ENCODE measurements around the gene MCRIP1. TPM values are rescaled to one million over a fixed set of nuclear protein-coding genes. Genes with fewer than 3 reads are reported as not detected.

The MCRIP1 gene
- total and polyA plus RNA-seq, 10 of the 15 experiments (the other 5 are each of a cell fraction or from before 2014, with no cell fraction given) = 0.31 to 54.4 (median 30.8) TPM

DNA sequence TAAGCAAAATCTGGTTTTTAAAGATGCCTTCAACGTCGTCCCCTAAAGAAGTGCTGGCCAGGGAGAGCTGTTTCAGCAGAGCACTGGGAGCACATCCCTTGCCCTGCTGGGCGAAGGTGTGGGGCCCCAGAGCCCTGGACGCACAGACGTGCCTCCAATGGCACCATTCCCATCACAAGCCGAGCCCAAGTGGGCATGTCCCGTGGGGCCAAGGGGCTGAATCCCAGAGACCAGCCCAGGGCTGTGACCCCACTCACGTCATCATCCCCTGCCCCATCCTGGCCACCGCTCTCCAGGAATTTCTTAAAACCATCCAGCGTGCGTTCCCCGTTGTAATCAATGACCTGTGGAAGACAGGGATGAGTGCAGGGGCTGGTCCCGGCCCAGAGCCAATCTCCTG lies 11.8 kb upstream of the MCRIP1 start:
- H3K27me3 ChIP-seq (replicated peaks in 1 of 2; ENCODE audit: control insufficient read depth in 2 of 2, insufficient read depth in 2 of 2, low read length in 1 of 2) = no peaks in the 10 kb centered on the region
- TF ChIP-seq EGR1 (IDR thresholded peaks at IDR 0.05; ENCODE audit: borderline replicate concordance in 1 of 2, low read depth in 2 of 2, low read length in 2 of 2) = no peak
- TF ChIP-seq NR2C1 (IDR thresholded peaks at IDR 0.05) = no peak
- TF ChIP-seq NFIC (IDR thresholded peaks at IDR 0.05; ENCODE audit: low read depth, low read length) = no peak
- TF ChIP-seq YY1 (IDR thresholded peaks at IDR 0.05; ENCODE audit: low read depth, low read length) = no peak
- TF ChIP-seq, protein P1, sequence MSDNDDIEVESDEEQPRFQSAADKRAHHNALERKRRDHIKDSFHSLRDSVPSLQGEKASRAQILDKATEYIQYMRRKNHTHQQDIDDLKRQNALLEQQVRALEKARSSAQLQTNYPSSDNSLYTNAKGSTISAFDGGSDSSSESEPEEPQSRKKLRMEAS (IDR thresholded peaks at IDR 0.05; ENCODE audit: low read depth, low read length) = no peak
- TF ChIP-seq BMI1 (IDR thresholded peaks at IDR 0.05; ENCODE audit: borderline replicate concordance) = no peak
- TF ChIP-seq, protein P2, sequence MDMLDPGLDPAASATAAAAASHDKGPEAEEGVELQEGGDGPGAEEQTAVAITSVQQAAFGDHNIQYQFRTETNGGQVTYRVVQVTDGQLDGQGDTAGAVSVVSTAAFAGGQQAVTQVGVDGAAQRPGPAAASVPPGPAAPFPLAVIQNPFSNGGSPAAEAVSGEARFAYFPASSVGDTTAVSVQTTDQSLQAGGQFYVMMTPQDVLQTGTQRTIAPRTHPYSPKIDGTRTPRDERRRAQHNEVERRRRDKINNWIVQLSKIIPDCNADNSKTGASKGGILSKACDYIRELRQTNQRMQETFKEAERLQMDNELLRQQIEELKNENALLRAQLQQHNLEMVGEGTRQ (IDR thresholded peaks at IDR 0.05; ENCODE audit: borderline replicate concordance, low read depth, low read length) = no peak
- TF ChIP-seq NFYA (IDR thresholded peaks at IDR 0.05; ENCODE audit: borderline replicate concordance, low read depth, low read length) = no peak
- TF ChIP-seq ZZZ3 (IDR thresholded peaks at IDR 0.05; ENCODE audit: control insufficient read depth, insufficient read length, low read depth) = no peak
- TF ChIP-seq MEF2B (IDR thresholded peaks at IDR 0.05; ENCODE audit: partially characterized antibody, poor library complexity, severe bottlenecking) = no peak
- TF ChIP-seq CBX5 (IDR thresholded peaks at IDR 0.05; ENCODE audit: low read depth) = no peak
- TF ChIP-seq CBX3 (IDR thresholded peaks at IDR 0.05; ENCODE audit: borderline replicate concordance, low read depth) = no peak
- no peak for TF ChIP-seq HCFC1 (IDR thresholded peaks at IDR 0.05; ENCODE audit: low read length)
- TF ChIP-seq EED (IDR thresholded peaks at IDR 0.05; ENCODE audit: low read depth) = no peak
- no peak for TF ChIP-seq CTCF (IDR thresholded peaks at IDR 0.05 in 2 of 3, conservative IDR thresholded peaks at IDR 0.05 in 1 of 3; ENCODE audit: control insufficient read depth in 2 of 3, extremely low read depth in 1 of 3, insufficient read depth in 1 of 3, low read depth in 3 of 3, low read length in 3 of 3)
- no peak for TF ChIP-seq SUPT20H (IDR thresholded peaks at IDR 0.05; ENCODE audit: borderline replicate concordance, control insufficient read depth, low read depth, low read length)
- TF ChIP-seq, protein P3, sequence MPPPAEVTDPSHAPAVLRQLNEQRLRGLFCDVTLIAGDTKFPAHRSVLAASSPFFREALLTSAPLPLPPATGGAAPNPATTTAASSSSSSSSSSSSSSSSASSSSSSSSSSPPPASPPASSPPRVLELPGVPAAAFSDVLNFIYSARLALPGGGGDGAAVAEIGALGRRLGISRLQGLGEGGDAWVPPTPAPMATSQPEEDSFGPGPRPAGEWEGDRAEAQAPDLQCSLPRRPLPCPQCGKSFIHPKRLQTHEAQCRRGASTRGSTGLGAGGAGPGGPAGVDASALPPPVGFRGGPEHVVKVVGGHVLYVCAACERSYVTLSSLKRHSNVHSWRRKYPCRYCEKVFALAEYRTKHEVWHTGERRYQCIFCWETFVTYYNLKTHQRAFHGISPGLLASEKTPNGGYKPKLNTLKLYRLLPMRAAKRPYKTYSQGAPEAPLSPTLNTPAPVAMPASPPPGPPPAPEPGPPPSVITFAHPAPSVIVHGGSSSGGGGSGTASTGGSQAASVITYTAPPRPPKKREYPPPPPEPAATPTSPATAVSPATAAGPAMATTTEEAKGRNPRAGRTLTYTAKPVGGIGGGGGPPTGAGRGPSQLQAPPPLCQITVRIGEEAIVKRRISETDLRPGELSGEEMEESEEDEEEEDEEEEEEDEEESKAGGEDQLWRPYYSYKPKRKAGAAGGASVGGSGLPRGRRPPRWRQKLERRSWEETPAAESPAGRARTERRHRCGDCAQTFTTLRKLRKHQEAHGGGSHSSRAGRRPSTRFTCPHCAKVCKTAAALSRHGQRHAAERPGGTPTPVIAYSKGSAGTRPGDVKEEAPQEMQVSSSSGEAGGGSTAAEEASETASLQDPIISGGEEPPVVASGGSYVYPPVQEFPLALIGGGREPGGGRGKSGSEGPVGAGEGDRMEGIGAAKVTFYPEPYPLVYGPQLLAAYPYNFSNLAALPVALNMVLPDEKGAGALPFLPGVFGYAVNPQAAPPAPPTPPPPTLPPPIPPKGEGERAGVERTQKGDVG (CRISPR knock-in tag; IDR thresholded peaks at IDR 0.05) = no peak
- 98% methylated on average over 13 of the region's 13 CpGs for WGBS (ENCODE audit: insufficient coverage, insufficient replicate concordance, low lambda C conversion rate, missing lambda C conversion rate)
- ChIA-PET POLR2A (no interaction called here), CTCF (interaction anchor here (0.6 kb wide), 1 partner anchor 11 kb away, joined by 3 read pairs; no protein-coding TSS in a partner anchor), RAD21 (ENCODE audit: unreplicated experiment) (no interaction called here), SMC1A (ENCODE audit: uncharacterized antibody, unreplicated experiment) (no interaction called here)
- ATAC-seq (no peak), DNase-seq (ENCODE audit: low read depth, low spot score) (no peak), FAIRE-seq (no peak)
- intact Hi-C loops (cut with micrococcal nuclease; ENCODE audit: unreplicated experiment) (no loop called here), in situ Hi-C loops (cut with MboI) (no loop called here)
- H3K9me3 ChIP-seq (replicated peaks; ENCODE audit: control insufficient read depth, insufficient read depth, low read length) = no peaks in the 10 kb centered on the region
- no peak overlapping the region for H3K4me2 ChIP-seq (ENCODE audit: control insufficient read depth, insufficient read depth)
- no peak overlapping the region for H2AFZ ChIP-seq (ENCODE audit: control insufficient read depth, low read depth, low read length)
- H3K9ac ChIP-seq (ENCODE audit: control insufficient read depth, insufficient read depth, low read length) = no peak overlapping the region
- BruUV-seq (replicated peaks) = no TSS peak
- H3K79me2 ChIP-seq (ENCODE audit: control insufficient read depth, insufficient read depth, low read length) = no peaks in the 10 kb centered on the region
- no peak overlapping the region for H3K27ac ChIP-seq (ENCODE audit: control insufficient read depth, insufficient read depth)
- H3K4me3 ChIP-seq = no peak overlapping the region
- no peaks in the 10 kb centered on the region for H4K20me1 ChIP-seq (ENCODE audit: control insufficient read depth, insufficient read depth)
- H3K4me1 ChIP-seq (ENCODE audit: control insufficient read depth, insufficient read depth, low read length) = no peaks in the 10 kb centered on the region
- H3K36me3 ChIP-seq (ENCODE audit: control insufficient read depth in 2 of 2, insufficient read depth in 2 of 2, low read length in 1 of 2) = peaks cover 33 to 40% of the 10 kb centered on the region in 2 experiments
